COR-L47 (cell line): Measurements from ENCODE around the gene ITM2C.

Experiments used
- DNase-seq: peaks from one replicate; lab custom pipeline; 2025; lab: John Stamatoyannopoulos, UW

Gene ITM2C

DNA sequence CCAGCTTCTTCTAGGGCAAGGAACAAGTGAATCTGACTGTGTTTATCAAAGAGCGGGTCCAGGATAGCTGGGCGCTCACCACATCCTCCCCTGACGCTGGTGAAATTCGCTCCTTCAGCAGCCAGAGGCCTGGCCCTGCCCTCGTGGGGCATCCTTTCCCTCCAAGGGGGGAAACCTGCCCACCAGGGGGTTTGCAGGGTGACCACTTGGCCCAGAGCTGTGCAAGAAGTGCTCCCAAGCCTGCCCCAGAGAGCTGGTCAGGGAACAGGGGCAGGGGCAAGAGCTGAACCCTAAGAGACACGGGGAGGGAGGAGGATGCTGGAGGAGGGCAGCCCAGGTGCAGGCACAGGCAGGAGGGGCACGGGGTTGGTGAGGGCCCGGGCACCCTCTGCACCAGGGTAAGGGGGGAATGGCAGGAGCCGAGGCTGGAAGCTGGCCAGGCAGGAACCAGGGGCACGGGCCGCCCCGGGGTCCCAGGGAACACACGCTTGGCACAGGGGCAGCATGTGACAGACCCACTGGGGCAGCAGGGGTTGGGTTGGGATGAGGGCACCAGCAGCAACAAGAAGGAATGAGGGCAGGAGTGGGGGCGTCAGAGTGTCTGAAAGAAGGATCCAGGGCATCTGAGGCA is 63.1 kb downstream of the ITM2C start:
- DNase-seq, result no peak
